ENCODE measurements around the gene DDX51.

DNA sequence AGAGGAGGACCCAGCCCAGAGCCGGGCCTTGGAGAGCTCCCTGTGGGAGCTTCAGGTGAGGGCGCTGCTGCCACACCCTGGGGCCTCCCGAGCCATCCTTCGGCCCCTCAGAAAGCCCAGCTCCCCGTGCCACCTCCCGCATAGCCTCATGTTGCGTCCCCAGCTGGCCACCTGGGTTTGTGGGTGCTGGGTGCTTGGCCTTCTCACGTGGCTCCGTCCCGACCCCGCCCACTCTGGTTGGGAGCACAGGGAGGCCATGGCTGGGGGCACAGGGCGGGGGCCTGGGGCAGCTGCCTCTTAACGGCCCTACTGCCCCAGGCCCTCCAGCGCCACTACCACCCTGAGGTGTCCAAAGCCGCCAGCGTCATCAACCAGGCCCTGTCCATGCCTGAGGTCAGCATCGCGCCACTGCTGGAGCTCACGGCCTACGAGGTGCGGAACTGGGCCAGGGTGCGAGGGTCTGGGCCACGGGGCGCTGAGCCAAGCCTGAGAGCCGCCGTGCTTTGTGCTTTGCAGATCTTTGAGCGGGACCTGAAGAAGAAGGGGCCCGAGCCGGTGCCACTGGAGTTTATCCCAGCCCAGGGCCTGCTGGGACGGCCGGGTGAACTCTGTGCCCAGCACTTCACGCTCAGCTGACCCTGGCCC lies 7.8 kb upstream of the DDX51 start:
- no peak for TF ChIP-seq EZH2phosphoT487 (IDR thresholded peaks at IDR 0.05; ENCODE audit: insufficient read depth, low read depth)
- TF ChIP-seq EZH2 (IDR thresholded peaks at IDR 0.05; ENCODE audit: insufficient read depth, poor library complexity, severe bottlenecking) = no peak
